CD14-positive monocyte (primary cell): ENCODE measurements around the gene PPOX. TPM values are rescaled to one million over a fixed set of nuclear protein-coding genes. Genes with fewer than 3 reads are reported as not detected.

Experiments used
- DNase-seq, 3 donors: peaks; one replicate each; pipeline ENCODE4 v3.0.0-alpha.2; 2011 to 2022
- H2AFZ ChIP-seq: 2 replicates; pipeline ENCODE4 v1.6.0; 2012; ENCODE audit warnings: mild to moderate bottlenecking, low read depth, low read length, inconsistent platforms; ENCODE audit not compliant: insufficient read depth, poor library complexity, severe bottlenecking
- H3K27ac ChIP-seq, 2 donors: 1 replicate in 1 of 2; 2 replicates in 1 of 2; pipeline ENCODE4 v1.5.1; 2012 to 2013; ENCODE audit warnings: low read length in 2 of 2, control low read depth in 1 of 2, inconsistent platforms in 1 of 2, low read depth in 1 of 2, mild to moderate bottlenecking in 1 of 2
- H3K27me3 ChIP-seq, 2 donors: one replicate each; pipeline versions ENCODE4 v1.6.0 to v1.6.1; 2011 to 2013; ENCODE audit warnings: low read length in 2 of 2; ENCODE audit not compliant: control insufficient read depth in 2 of 2, insufficient read depth in 2 of 2
- H3K36me3 ChIP-seq, 2 donors: replicated peaks in 1 of 2; 1 replicate in 1 of 2; 2 replicates in 1 of 2; pipeline versions ENCODE4 v1.5.1 to v1.6.1; 2012 to 2013; ENCODE audit warnings: low read length in 2 of 2, control low read depth in 1 of 2, inconsistent platforms in 1 of 2, mild to moderate bottlenecking in 1 of 2; ENCODE audit not compliant: insufficient read depth in 2 of 2, control insufficient read depth in 1 of 2
- H3K4me1 ChIP-seq, 2 donors: 1 replicate in 1 of 2; 2 replicates in 1 of 2; pipeline versions ENCODE4 v1.5.1 to v1.6.1; 2012 to 2013; ENCODE audit warnings: low read length in 2 of 2, control low read depth in 1 of 2, inconsistent platforms in 1 of 2, mild to moderate bottlenecking in 1 of 2, moderate library complexity in 1 of 2; ENCODE audit not compliant: insufficient read depth in 2 of 2, control insufficient read depth in 1 of 2
- H3K4me2 ChIP-seq: replicated peaks from 2 replicates; pipeline ENCODE3; 2012; ENCODE audit warnings: low read length, moderate library complexity, mild to moderate bottlenecking; ENCODE audit not compliant: poor library complexity, severe bottlenecking; ENCODE audit errors: extremely low read depth
- H3K4me3 ChIP-seq, 3 experiments: fragments of 200-600 bp in 1 of 3; sonication (generic) in 1 of 3; replicated peaks in 1 of 3; 1 replicate in 2 of 3; 2 replicates in 1 of 3; pipeline ENCODE4 v1.5.1; 2011 to 2013; ENCODE audit warnings: low read length in 3 of 3, mild to moderate bottlenecking in 3 of 3, control low read depth in 2 of 3, low read depth in 2 of 3, inconsistent platforms in 1 of 3, moderate library complexity in 1 of 3
- H3K79me2 ChIP-seq: 2 replicates; pipeline ENCODE4 v1.6.0; 2012; ENCODE audit warnings: mild to moderate bottlenecking, control low read depth, inconsistent platforms, low read length, moderate library complexity; ENCODE audit not compliant: insufficient read depth
- H3K9ac ChIP-seq: 2 replicates; pipeline ENCODE4 v1.6.0; 2017; ENCODE audit warnings: low read length, mild to moderate bottlenecking; ENCODE audit not compliant: insufficient read depth, poor library complexity, severe bottlenecking
- H3K9me3 ChIP-seq, 2 donors: replicated peaks in 1 of 2; 1 replicate in 1 of 2; 2 replicates in 1 of 2; pipeline versions ENCODE4 v1.5.1 to v1.6.1; 2012 to 2013; ENCODE audit warnings: low read length in 2 of 2, control low read depth in 1 of 2; ENCODE audit not compliant: control insufficient read depth in 1 of 2, insufficient read depth in 1 of 2
- H4K20me1 ChIP-seq: 2 replicates; pipeline ENCODE4 v1.6.0; 2012; ENCODE audit warnings: mild to moderate bottlenecking, low read length, control low read depth, moderate library complexity; ENCODE audit not compliant: insufficient read depth
- H3K27ac Mint-ChIP-seq, 7 donors: one replicate each; pipeline ENCODE4 v1.8.0; 2020; ENCODE audit warnings: mild to moderate bottlenecking in 7 of 7, mixed read lengths in 7 of 7, moderate library complexity in 6 of 7, inconsistent platforms in 2 of 7
- H3K27me3 Mint-ChIP-seq, 3 donors: one replicate each; pipeline ENCODE4 v1.8.0; 2021 to 2022; ENCODE audit warnings: low read depth in 3 of 3, mild to moderate bottlenecking in 3 of 3, mixed read lengths in 3 of 3, moderate library complexity in 3 of 3, inconsistent platforms in 1 of 3
- H3K36me3 Mint-ChIP-seq, 2 donors: one replicate each; pipeline ENCODE4 v1.8.0; 2020; ENCODE audit warnings: mixed read lengths in 2 of 2, inconsistent platforms in 1 of 2, mild to moderate bottlenecking in 1 of 2
- H3K4me1 Mint-ChIP-seq: one replicate; pipeline ENCODE4 v1.8.0; 2020; ENCODE audit warnings: mild to moderate bottlenecking, mixed read lengths
- H3K4me3 Mint-ChIP-seq, 2 donors: one replicate each; pipeline ENCODE4 v1.8.0; 2020; ENCODE audit warnings: mild to moderate bottlenecking in 2 of 2, mixed read lengths in 2 of 2, moderate library complexity in 1 of 2
- H3K9me3 Mint-ChIP-seq, 7 donors: one replicate each; pipeline ENCODE4 v1.8.0; 2020 to 2022; ENCODE audit warnings: mixed read lengths in 7 of 7, mild to moderate bottlenecking in 6 of 7, moderate library complexity in 6 of 7, inconsistent platforms in 2 of 7
- CTCF ChIP-seq: fragments of 200-600 bp; IDR thresholded peaks from one replicate; pipeline ENCODE4 v1.8.0; 2022; ENCODE audit warnings: antibody characterized with exemption, mild to moderate bottlenecking
- WGBS: methylation state at CpG from one replicate; pipeline ENCODE4 v1.1.5; 2013; ENCODE audit warnings: missing lambda C conversion rate; ENCODE audit not compliant: insufficient coverage; 5-methylcytosine and 5-hydroxymethylcytosine counted together
- intact Hi-C, 2 donors: fragments of 100-400 bp; cut with micrococcal nuclease; formaldehyde crosslinking; loops; one replicate each; pipeline versions ENCODE4 v1.15.0 to v1.15.1; 2023
- polyA plus RNA-seq, 3 donors: library from polyadenylated mRNA; depleted of rRNA in 1 of 3; unstranded in 2 of 3; stranded (reverse) in 1 of 3; fragments of 300-500 nt in 2 of 3; fragments of >200 nt in 1 of 3; fragmentation: Illumina TruSeq in 2 of 3; gene quantifications; 1 replicate in 2 of 3; 2 replicates in 1 of 3; pipeline ENCODE4 v1.2.3, GENCODE V29; 2012 to 2021

The PPOX gene
- polyA plus RNA-seq, 3 donors, result 10.5 to 42.6 (median 10.8) TPM

GRCh38 chr1:161198194-161198896 lies 32.1 kb downstream of the PPOX start:
- Histone ChIP-seq H3K4me1 (peaks cover 58 to 65% of the 10 kb centered on the region in 2 donors), H3K79me2 (peaks cover 12% of the 10 kb centered on the region), H3K4me2 (no peak overlapping the region), H4K20me1 (no peaks in the 10 kb centered on the region), H3K27me3 (no peaks in the 10 kb centered on the region), H3K4me3 (no peak overlapping the region), H2AFZ (no peak overlapping the region), H3K36me3 (peaks cover 0 to 2% of the 10 kb centered on the region in 2 donors), H3K9me3 (no peaks in the 10 kb centered on the region), H3K9ac (no peak overlapping the region), H3K27ac (no peak overlapping the region)
- TF ChIP-seq CTCF, result no peak
- intact Hi-C loops, result no loop called here
- peaks cover 59% of the 10 kb centered on the region for H3K4me1 Mint-ChIP-seq
- no peaks in the 10 kb centered on the region for H3K9me3 Mint-ChIP-seq
- DNase-seq, result no peak
- H3K36me3 Mint-ChIP-seq, result peaks cover 0 to under 1% of the 10 kb centered on the region in 2 donors
- H3K27me3 Mint-ChIP-seq, result peaks cover 0 to 2% (median 1%) of the 10 kb centered on the region in 3 donors
- no peak overlapping the region for H3K4me3 Mint-ChIP-seq
- WGBS, result 93% methylated on average over 18 of the region's 20 CpGs
- H3K27ac Mint-ChIP-seq, result no peak overlapping the region

GRCh38 chr1:161198897-161199431 lies 32.7 kb downstream of the PPOX start, which contains the start of gene ADAMTS4:
TSS of gene ADAMTS4 (minus strand) at chr1:161199054. CDS start at chr1:161198627, 427 bp downstream.
- H3K36me3 ChIP-seq, result peaks cover 0 to 9% of the 10 kb centered on the region in 2 donors
- no peak within 1 kb of the TSS for H3K27ac ChIP-seq
- DNase-seq, result no peak
- peaks cover 2 to 7% of the 10 kb centered on the region in 2 donors for H3K36me3 Mint-ChIP-seq
- intact Hi-C loops, result no loop called here
- H3K4me3 Mint-ChIP-seq, result no peak within 1 kb of the TSS
- H3K27me3 Mint-ChIP-seq, result peaks cover 0 to 2% (median 1%) of the 10 kb centered on the region in 3 donors
- no peaks in the 10 kb centered on the region for H3K27me3 ChIP-seq
- H3K9ac ChIP-seq, result no peak within 1 kb of the TSS
- TF ChIP-seq CTCF, result no peak
- H3K79me2 ChIP-seq, result peaks cover 19% of the 10 kb centered on the region
- peaks cover 62% of the 10 kb centered on the region for H3K4me1 Mint-ChIP-seq
- H3K27ac Mint-ChIP-seq, result peak within 1 kb of the TSS in 1 of 7 donors; percentile 5
- no peak within 1 kb of the TSS for H3K4me3 ChIP-seq
- no peak within 1 kb of the TSS for H2AFZ ChIP-seq
- H4K20me1 ChIP-seq, result no peaks in the 10 kb centered on the region
- H3K4me2 ChIP-seq, result no peak within 1 kb of the TSS
- H3K9me3 ChIP-seq, result no peaks in the 10 kb centered on the region
- 81% methylated on average over 5 of the region's 11 CpGs for WGBS
- H3K4me1 ChIP-seq, result peaks cover 56 to 69% of the 10 kb centered on the region in 2 donors
- no peaks in the 10 kb centered on the region for H3K9me3 Mint-ChIP-seq
